HFFc6 (cell line): ENCODE data around the gene RER1. TPM values are rescaled to one million over a fixed set of nuclear protein-coding genes. Genes with fewer than 3 reads are reported as not detected.

Experiments used
- DNase-seq: peaks from one replicate; pipeline ENCODE4 v3.0.0-alpha.2; 2018
- H3K27ac Mint-ChIP-seq: 2 replicates; pipeline ENCODE4 v1.8.0; 2020; ENCODE audit warnings: mild to moderate bottlenecking, mixed read lengths
- H3K27me3 Mint-ChIP-seq: 2 replicates; pipeline ENCODE4 v1.8.0; 2021; ENCODE audit warnings: mild to moderate bottlenecking, moderate library complexity, mixed read lengths; ENCODE audit not compliant: insufficient read depth
- H3K36me3 Mint-ChIP-seq: 2 replicates; pipeline ENCODE4 v1.8.0; 2021; ENCODE audit warnings: low read depth, mixed read lengths
- H3K4me1 Mint-ChIP-seq: 2 replicates; pipeline ENCODE4 v1.8.0; 2020; ENCODE audit warnings: low read depth, mixed read lengths
- H3K4me3 Mint-ChIP-seq: 2 replicates; pipeline ENCODE4 v1.8.0; 2020; ENCODE audit warnings: mild to moderate bottlenecking, moderate library complexity, mixed read lengths
- H3K9me3 Mint-ChIP-seq: 2 replicates; pipeline ENCODE4 v1.8.0; 2020; ENCODE audit warnings: mild to moderate bottlenecking, mixed read lengths
- total RNA-seq, 6 experiments: library from RNA; stranded (reverse); fragmentation: NEBNext Ultra II Directional; extraction: Animal tissue kit (Norgen Biotek cat#: 25700); gene quantifications; 2 replicates in 1 of 6; 3 replicates in 5 of 6; pipeline ENCODE4 v1.2.3, GENCODE V29; 2021
- TF ChIP-seq, protein P1 (sequence below): fragments of 200-600 bp; sonication (generic); IDR thresholded peaks from 2 replicates; pipeline ENCODE4 v1.5.0; 2021; ENCODE audit warnings: antibody characterized with exemption, mild to moderate bottlenecking

Gene RER1
- total RNA-seq, 6 experiments from 2014 or later: 254 to 303 (median 283) TPM

DNA sequence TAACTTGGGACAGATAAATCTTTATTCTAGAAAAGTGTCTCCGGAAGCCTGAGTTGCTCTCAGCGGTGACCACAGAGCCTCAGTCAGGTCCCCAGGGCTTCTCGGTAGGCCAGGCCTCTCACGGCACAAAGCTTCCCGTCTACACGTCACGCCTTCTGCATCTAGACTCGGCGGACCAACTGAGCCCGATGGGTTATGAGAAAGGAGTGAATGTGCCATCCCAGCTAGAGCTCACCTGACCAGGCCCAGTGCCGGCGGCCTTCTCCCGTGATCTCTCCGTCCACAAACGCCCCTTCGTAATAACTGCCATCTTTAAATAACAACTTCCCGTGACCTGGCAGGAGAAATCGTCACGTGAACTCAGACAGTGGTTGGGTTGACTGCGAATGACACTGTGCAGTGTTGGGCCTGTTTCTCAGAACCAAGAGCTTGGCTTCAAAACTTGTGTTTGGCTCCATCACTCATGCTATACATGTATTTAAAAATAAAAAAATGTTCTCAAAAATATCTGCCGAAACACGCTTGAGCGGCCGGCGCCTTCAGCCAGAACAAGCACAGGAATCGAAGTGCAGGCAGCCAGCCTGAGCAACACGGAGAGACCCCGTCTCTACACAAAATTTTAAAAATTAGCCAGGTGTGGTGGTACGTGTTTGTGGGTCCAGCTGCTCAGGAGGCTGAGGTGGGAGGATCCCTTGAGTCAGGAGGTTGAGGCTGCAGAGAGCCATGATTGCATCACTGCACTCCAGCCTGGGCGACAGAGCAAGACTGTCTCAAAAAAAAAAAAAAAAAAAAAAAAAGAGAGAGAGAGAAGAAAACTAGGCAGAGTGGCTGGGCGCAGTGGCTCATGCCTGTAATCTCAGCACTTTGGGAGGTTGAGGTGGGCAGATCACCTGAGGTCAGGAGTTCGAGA, 3.4 kb upstream of the RER1 start:
- Mint-ChIP-seq H3K27ac (no peak overlapping the region), H3K4me1 (peaks cover 16% of the 10 kb centered on the region), H3K36me3 (peaks cover 11% of the 10 kb centered on the region), H3K27me3 (peaks cover 5% of the 10 kb centered on the region), H3K9me3 (no peaks in the 10 kb centered on the region), H3K4me3 (no peak overlapping the region)
- TF ChIP-seq, protein P1, sequence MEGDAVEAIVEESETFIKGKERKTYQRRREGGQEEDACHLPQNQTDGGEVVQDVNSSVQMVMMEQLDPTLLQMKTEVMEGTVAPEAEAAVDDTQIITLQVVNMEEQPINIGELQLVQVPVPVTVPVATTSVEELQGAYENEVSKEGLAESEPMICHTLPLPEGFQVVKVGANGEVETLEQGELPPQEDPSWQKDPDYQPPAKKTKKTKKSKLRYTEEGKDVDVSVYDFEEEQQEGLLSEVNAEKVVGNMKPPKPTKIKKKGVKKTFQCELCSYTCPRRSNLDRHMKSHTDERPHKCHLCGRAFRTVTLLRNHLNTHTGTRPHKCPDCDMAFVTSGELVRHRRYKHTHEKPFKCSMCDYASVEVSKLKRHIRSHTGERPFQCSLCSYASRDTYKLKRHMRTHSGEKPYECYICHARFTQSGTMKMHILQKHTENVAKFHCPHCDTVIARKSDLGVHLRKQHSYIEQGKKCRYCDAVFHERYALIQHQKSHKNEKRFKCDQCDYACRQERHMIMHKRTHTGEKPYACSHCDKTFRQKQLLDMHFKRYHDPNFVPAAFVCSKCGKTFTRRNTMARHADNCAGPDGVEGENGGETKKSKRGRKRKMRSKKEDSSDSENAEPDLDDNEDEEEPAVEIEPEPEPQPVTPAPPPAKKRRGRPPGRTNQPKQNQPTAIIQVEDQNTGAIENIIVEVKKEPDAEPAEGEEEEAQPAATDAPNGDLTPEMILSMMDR: no peak
- no peak for DNase-seq

DNA sequence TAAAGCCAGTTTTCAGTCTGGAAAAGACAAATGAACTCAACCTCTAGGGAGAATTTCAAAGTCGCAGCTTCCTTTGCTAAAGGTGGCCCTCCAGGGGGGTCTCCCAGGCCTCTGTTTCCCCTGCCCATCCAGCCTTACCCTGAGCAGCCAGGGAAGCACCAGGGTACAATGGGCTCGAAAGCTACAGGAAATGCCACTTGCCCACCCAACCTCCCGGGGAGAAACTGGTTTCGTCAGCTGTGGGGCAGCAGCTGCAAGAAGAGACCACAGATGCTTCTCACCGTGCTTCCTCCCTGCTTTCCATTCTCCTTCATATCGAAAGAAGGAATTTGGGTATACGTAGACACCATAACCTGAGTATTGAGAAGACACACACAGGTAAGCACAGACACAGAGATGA, 2.0 kb upstream of the RER1 start:
- Mint-ChIP-seq H3K36me3 (peaks cover 21% of the 10 kb centered on the region), H3K27me3 (peaks cover 5% of the 10 kb centered on the region), H3K4me3 (peak overlapping the region; percentile 89), H3K27ac (no peak overlapping the region), H3K9me3 (no peaks in the 10 kb centered on the region), H3K4me1 (peaks cover 30% of the 10 kb centered on the region)
- no peak for DNase-seq
- TF ChIP-seq, protein P1: no peak

DNA sequence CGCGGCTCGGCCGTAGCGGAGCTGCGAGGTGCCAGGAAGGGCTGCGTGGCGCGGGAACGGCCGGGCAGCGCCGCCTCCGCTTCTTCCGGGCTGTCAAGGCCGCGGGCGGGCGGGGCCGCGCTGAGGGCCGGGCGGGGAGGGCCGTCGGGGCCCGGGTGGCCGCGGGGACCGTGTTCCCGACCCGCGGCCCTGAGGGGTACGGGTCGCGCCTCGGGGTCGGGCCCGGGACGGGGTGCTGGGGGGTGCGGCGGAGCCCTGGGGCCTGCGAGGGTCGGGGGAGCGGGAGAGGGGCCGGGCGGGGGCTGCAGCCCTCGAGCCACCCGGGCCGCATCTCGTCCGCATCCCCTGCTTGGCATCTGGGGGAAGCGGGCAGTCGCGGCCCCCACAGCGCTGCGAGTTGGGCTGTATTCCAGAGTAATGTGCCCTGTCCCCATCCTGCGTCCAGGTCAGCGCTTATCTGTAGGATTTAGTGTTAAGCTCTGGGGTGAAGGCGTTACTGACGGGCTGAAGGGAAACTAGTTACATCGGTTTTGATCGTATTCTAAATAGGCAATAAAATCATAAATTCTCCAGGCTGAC, 379 bp downstream of the RER1 start:
- peaks cover 31% of the 10 kb centered on the region for H3K36me3 Mint-ChIP-seq
- peaks cover 5% of the 10 kb centered on the region for H3K27me3 Mint-ChIP-seq
- peaks cover 36% of the 10 kb centered on the region for H3K4me1 Mint-ChIP-seq
- H3K4me3 Mint-ChIP-seq: peak overlapping the region; percentile 96
- TF ChIP-seq, protein P1: no peak
- H3K27ac Mint-ChIP-seq: peak overlapping the region; percentile 87
- H3K9me3 Mint-ChIP-seq: no peaks in the 10 kb centered on the region
- no peak for DNase-seq

DNA sequence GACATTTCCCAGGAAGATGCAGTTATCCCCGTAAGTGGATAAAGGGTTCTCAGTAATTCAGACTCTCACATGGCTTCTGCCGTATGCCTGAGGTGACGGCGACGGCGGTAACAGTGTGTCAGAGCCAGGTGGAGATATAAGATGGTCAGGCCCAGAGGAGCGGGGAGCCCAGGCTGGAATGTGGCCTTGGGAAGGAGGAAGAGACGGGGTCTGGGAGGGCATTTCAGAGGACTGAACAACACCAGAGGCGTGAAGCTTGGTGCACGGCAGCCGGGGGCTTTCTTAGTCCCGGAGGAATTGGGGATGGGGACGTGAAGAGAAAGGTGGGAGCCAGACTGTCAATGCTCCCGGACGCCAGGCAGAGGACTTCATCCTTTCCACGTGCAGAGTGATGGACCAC, 1.0 kb downstream of the RER1 start:
- Mint-ChIP-seq H3K4me3 (peak overlapping the region; percentile 96), H3K27me3 (peaks cover 5% of the 10 kb centered on the region), H3K4me1 (peaks cover 36% of the 10 kb centered on the region), H3K36me3 (peaks cover 34% of the 10 kb centered on the region), H3K27ac (peak overlapping the region; percentile 87), H3K9me3 (no peaks in the 10 kb centered on the region)
- no peak for DNase-seq
- TF ChIP-seq, protein P1: no peak

DNA sequence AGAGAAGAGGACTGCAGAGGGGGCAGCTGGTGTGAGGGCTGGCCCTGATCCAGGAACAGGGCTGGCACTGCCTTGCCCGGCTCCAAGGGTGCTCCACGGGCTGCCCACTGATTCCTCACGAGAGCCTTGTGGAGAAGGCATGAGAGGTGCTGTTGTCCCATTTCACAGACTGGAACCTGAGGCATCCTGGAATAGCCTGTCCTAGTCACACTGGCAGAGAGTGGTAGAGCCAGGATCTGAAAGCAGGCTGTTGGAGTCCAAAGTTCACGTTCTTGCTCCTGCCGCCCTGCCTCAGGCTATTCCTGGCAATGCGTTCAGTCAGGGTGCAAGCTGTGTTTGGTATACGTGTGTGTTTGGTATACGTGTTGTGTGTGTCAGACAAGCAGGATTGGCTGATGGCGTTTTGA, 1.8 kb downstream of the RER1 start:
- TF ChIP-seq, protein P1: no peak
- H3K4me1 Mint-ChIP-seq: peaks cover 36% of the 10 kb centered on the region
- peaks cover 5% of the 10 kb centered on the region for H3K27me3 Mint-ChIP-seq
- no peak for DNase-seq
- H3K27ac Mint-ChIP-seq: peak overlapping the region; percentile 87
- H3K9me3 Mint-ChIP-seq: no peaks in the 10 kb centered on the region
- H3K36me3 Mint-ChIP-seq: peaks cover 34% of the 10 kb centered on the region
- H3K4me3 Mint-ChIP-seq: peak overlapping the region; percentile 96
